CD4-positive, alpha-beta T cell treated with Interferon alpha-2 for 1 hour (primary cell): Measurements from ENCODE around the gene BPHL.
A peak's percentile ranks its signal among the peaks of the same experiment; 100 is the strongest.
"Not testable (repeated sequence)": the region's sequence is repeated elsewhere in the genome, so short reads cannot be mapped to it uniquely, and the experiment has no call there.

Experiments used
- DNase-seq, 2 donors: peaks; one replicate each; pipeline ENCODE4 v3.0.0-alpha.2; 2020 to 2022

Gene BPHL

DNA sequence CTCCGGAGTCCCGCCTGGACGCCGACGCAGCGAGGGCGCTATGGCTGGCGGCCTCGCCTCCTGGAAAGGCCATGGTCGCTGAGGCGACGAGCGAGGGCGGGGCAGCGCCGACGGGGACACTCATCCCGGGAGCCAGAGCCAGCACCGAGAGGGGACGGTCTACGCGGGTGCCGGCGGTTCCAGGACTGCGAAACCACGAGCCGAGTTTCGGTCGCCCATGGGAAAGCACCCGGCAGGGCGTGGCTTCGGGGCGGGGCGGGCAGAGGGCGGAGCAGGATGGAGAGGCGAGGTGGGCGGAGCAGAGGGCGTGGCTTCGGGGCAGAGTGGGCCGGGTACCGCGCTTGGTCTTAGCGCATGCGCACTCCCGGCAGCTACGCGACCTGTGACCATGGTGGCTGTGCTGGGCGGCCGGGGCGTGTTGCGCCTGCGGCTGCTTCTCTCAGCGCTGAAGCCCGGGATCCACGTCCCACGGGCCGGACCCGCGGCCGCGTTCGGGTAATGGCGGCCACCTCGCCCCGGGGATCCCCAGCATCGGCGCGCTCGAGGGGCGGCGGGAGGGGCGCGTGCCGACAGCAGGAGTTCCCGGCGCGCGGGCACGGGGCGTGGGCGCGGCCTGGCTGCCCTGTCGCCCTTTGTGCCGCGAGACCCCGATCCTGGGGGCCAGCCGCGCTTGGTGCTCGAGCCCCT, at the start of gene BPHL:
TSS of gene BPHL (plus strand) at position 359 of the 687 bp plus-strand sequence. CDS start at position 389, 30 bp downstream.
- DNase-seq, result peak; percentile 97 to 99

DNA sequence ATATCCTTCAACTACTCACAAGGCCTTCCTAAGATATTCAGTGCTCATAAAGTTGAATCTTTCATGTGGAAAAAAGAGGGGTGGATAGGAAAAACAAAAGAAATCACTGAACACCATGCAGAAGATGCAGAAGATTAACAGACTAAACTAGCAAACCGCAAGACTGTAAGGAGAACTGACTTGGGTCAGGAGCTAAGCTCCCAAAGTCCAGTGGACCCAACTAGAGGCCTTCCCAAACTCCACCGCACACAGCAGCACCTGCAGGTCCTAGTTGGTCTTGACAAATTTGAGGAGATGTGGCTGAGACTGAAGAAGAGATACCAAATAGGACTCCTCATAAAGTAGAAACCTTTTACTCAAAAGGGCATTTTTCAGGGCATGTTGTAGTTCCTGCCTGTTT, 46.9 kb upstream of the BPHL start:
- DNase-seq, result no peak

DNA sequence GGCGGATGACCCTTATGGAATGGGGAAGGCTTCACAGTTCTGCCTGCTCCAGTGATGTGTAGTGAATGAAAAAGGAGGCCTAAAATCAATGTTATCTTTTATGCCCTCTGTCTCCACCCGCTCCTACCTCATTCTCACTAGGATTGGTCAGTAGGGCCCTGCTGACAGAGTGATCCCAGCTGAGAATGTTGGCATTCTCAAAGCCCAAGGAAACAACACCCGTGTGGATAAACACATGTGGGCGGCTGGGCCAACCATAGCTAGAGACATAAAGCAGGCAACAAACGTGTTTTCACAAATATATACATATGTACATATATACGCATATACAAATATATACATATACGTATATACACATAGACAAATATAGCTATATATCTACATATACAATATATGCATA, 45.7 kb upstream of the BPHL start:
- no peak for DNase-seq

DNA sequence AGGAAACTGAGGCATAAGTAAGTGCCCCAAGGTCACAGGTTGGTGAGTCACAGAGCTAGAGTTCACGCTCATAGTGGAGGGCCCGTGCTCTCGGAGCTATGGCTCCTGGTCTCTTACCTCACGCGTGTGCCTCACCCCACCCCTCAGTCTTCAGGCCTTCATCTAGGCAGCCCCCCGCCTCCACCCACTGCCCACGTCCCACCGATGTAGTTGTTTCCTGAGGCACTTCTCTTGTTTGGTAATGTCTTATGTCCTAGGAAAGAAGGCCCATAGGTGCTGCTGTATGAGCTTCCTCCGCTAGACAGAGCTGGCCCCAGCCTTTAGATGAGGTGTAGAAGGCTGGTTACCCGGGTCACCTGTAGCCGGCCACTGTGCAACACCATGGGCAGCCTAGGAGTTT, 45.1 kb upstream of the BPHL start:
- DNase-seq, result no peak

DNA sequence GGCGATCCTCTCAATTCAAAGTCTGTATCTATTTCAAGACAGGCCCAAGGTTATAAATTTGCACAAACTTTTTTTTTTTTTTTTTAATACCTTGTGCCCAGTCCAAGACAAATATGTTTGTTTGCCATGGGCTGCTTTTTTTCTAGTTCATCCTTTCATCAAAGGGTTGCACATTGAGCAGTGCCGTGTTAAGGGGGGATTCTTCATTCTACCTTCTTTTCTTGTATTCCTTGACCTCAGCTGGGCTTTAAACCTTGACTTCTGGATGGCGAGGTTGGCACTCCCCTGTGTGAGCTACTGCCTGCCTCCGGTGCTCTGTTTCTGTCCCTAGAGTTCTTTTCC, 42.8 kb upstream of the BPHL start:
- DNase-seq, result no peak

DNA sequence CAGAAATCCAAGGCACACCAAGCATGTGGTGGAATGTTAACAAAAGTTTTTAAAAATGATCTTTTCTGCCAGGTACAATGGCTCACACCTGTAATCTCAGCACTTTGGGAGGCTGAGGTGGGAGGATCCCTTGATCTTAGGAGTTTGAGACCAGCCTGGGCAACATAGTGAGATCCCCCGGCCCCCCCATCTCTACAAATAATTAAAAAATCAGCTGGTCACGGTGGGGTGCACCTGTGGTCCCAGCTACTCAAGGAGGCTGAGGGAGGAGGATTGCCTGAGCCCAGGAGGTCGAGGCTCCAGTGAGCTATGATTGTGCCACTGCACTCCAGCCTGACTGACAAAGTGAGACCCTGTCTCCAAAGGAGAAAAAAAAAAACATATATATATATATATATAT, 42.2 kb upstream of the BPHL start:
- no peak for DNase-seq

DNA sequence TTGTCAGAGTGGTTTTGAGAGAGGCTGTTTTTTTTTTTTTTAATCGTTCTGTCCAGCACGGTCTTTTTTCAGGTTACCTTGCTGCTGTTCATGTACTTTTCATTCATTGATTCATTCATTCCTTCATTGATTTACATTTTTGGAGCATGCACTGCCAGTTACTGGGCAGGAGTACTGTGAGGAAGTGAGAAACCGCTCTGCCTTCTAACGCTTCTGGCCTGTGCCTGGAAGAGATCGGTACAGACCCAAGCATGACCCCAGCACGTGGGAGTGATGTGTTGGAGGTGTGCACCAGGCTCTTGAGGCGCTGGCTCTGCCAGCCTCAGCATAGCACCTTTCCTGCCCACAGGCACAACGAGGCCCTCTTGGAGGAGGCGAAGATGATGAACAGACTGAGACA, 41.1 kb upstream of the BPHL start:
- no peak for DNase-seq

DNA sequence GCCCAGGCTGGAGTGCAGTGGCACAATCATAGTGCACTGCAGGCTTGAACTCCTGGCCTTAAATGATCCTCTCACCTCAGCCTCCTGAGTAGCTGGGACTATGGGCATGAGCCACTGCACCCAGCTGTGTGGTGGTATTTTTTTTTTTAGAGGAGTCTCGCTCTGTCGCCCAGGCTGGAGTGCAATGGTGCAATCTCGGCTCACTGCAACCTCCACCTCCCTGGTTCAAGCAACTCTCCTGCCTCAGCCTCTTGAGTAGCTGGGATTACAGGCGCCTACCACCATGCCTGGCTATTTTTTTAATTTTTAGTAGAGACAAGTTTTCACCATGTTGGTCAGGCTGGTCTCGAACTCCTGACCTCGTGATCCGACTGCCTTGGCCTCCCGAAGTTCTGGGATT, 39.6 kb upstream of the BPHL start:
- not testable (repeated sequence) for DNase-seq

DNA sequence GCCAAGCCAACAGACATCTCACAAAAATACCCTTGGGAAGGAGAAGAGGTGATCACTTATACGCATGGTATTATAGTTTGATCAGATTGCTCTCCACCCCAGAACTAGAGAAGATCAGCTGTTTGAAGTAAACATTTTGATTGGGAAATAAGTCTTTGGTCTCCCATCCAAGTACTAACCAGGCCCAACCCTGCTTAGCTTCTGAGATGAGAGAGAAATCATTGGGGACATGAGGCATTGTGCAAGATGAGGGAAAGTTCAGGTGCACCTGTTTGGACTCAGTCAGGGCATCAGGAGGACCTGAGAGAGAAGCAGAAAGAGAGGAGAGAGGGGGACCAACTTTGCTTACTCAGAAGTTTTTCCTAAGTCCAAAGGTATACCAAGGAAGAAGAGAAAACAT, 38.8 kb upstream of the BPHL start:
- DNase-seq, result no peak

DNA sequence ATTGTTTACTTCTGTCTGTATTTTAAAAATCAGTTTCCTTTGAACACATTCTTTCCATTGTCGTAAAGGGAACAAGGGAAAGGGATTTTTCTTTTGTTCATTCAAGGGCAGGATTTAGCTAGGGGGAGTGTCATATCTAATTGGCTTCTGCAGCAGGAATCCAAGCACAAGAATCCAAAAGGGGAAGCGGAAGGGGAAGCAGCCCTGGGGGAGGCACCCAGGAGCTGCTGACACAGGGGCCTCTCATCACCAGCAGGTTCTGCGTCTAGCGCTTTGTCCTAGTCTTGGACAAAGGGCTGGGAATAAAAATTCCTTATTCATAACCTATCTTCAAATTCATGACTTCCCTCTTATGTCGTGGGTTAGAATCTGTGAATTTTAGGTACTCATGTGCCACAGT, 36.6 kb upstream of the BPHL start:
- DNase-seq, result no peak

DNA sequence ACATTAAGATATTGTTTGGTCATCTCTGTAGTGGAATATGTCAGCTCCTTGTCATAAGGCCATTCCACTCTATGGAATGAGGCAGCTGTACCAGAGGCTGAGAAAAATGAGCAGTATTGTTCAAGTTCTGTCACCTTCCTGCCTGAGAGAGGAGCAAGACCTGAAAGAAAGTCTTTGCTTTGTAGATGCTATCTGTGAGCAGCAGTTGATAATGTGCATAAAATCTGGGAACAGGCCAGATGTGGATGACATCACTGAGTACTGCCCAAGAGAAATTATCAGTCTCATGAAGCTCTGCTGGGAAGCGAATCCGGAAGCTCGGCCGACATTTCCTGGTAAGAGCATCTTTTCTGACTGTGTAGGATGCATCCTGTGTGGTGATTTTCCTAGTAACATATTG, 33.4 kb upstream of the BPHL start:
- no peak for DNase-seq

DNA sequence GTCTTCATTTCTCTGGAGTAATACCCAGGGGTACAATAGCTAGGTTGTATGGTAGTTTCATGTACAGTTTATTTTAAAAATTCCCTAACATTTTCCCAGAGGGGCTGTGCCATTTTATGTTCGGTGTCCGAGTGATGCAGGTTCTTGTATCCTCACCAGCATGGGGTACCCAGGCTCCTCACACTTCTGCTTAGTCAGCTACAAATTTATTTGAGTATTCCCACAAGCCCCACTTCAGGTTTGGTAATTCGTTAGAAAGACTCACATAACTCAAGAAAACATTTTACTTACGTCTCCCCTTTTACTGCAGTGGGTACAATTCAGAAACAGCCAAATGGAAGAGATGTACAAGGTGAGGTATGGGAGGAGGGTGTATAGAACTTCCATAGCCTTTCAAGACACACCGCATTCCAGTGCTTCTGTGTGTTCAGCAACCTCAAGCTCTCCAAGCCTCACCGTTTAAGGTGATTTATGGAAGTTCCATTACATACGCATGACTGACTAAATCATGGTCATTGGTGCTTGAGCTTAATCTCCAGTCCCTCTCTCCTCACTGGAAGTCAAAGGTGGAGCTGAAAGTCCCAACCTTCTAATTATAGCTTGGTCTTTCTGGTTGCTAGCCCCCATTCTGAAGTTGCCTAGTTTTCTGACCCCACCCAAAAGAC, 32.1 kb upstream of the BPHL start:
- no peak for DNase-seq

DNA sequence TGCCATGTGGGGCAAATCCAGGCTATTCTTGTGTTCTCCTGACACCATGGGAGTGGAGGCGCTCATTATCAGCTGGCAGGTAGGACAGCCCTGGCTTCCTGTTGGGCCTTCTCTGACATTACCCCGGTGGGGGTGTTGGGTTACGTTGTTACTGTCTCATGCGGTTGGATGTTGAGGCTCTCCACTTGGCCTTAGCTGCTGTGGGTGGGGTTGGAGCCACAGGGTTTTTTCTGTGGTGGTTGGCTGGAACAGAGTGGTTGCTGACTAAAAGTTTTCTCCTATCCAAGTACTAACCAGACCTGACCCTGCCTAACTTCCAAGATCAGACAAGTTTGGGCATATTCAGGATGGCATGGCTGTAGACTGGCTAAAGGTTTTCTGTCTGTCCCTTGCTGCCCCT, 30.1 kb upstream of the BPHL start:
- DNase-seq, result peak in 1 of 2 donors; percentile 14

DNA sequence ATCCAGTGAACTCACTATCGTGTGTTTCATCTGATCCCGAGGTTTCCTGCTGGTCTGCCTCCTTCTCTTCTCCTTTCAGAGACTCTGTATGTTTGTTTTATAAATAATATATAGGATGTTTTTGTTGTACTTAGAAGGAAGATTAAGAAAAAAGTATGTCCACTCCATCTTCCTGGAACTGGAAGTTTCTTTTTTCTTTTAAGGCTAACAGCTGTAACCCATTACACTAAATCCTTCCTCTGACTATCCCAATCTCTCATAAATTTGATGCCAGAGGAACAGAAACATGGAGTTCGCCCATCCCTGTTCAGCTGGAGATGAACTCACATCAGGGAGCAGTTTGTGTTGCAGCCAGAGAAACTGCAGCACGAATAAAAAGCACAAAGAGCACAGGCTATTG, 29.5 kb upstream of the BPHL start:
- DNase-seq, result no peak

DNA sequence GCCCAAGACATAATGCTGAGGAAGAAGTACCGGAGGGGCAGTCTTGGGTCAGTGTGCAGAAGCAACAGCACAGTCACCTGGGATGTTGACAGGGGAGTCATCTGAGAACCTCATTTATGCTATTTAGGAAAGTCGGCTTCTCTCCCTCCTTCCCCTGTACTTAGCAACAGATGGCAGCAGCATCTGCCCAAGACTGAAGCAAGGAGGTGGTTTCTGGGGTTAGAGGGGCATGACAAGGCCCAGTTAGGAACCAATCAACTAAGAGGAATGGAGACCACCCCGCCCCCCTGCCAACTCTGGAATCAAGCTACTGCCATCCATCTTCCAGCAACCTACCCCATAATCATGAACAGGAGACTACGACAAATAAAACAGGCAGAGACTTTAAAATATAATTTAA, 28.5 kb upstream of the BPHL start:
- no peak for DNase-seq

DNA sequence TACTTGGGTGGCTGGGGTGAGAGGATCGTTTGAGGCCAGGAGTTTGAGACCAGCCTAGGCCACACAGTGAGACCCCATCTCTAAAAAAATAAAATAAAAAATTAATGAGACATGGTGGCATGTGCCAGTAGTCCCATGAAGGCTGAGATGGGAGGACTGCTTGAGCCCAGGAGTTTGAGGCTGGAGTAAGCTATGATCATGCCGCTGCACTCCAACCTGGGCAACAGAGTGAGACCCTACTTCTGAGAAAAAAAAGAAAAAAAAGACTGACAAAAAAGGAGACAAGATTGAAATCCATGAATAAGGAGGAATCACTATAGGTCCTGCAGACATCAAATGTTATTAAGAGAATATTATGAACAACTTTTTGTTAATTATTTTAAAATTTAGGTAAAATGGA, 23.7 kb upstream of the BPHL start:
- no peak for DNase-seq

DNA sequence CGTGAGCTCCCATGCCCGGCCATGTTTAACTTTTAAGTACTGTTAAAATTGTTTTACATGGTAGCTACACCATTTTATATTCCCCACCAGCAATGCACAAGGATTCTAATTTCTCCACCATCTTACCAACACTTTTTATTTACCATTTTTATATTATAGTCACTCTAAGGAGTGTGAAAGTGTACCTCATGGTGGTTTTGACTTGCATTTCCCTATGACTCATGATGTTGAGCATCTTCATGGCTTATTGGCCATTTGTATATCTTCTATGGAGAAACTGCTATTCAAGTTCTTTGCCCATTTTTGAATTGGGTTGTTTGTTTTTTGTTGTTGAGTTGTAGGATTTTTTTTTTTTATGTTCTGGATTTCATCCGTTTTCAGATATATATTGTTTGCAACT, 15.6 kb upstream of the BPHL start:
- no peak for DNase-seq

DNA sequence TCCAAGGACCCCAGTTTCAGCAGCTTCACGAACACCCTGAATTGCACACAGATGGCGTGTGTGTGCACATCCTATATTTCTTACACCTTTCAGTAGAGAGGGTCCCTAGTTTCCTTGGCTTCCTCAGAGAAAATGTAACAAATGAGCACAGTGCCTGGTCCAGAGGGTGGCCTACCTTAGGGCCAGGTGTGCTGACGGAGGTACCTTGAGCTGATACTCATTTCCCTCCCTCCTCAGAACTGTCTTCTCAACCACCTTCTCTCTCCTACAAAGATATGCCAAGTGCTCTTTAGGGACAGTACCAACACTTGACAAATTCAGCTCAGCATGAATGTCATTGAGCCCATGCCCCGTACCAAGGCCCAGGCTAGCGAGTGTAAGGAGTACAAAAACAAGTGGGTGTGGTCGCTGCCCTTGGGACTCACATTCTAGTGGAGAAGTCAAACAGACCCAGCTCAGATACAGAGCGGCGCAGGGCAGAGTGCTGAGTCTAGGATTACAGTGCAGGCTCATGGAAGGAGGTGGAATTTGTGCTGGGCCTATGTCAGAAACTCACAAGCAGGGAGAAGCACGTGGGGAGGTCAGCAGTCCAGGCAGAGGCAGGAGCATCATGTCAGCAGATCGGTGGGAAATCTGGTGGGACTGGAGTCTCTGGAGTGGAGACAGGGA, 9.6 kb upstream of the BPHL start:
- DNase-seq, result no peak

DNA sequence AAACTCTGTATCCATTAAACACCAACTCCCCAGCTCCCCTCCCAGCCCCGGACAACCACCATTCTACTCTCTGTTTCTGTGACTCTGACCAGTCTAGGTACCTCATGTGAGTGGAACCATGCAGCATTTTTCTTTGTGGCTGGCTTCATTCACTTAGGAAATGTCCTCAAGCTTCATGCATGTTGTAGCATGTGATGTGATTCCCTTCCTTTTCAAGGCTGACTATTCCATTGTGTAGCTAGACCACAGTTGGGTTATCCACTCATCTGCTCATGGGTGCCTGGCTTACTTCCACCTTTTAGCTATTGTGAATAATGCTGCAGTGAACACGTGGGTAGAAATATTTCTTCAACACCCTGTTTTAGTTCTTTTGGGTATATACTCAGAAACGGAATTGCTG, 8.8 kb upstream of the BPHL start:
- no peak for DNase-seq

DNA sequence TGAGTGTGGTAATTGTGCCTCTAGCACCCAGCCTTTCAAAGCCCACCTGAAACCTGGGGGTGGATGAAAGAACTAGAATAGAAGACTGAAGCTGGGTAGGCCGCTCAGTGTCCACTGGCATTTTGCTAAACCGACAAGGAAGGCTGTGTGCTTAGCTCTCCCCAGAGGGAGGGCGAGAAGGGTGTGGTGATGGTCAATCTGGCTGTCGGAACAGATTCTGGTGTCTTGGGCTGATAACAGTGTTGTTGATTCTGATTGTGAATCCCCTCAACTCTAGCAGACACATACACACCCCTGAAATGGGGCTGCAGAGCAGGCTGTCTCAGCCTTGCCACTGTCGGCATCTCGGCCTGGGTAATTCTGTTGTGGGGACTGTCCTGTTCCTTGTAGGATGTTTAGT, 4.1 kb upstream of the BPHL start:
- DNase-seq, result no peak

DNA sequence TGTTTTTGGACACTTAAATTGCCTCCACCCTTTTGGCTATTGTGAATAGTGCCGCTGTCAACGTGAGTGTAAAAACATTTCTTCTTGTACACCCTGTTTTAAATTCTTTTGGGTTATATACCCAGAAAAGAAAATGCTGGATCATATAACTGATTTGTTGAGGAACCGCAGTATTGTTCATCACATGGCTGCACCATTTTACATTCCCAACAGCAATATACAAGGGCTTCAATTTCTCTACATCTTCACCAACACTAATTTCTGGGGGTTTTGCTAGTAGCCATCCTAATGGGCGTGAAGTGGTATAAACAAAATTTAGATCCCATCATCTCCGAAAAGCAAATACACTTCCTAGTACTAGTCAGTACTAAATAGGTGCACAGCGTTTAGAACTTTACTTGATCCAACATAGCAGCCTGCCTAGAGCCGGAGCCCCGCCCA, 579 bp upstream of the BPHL start:
- no peak for DNase-seq

DNA sequence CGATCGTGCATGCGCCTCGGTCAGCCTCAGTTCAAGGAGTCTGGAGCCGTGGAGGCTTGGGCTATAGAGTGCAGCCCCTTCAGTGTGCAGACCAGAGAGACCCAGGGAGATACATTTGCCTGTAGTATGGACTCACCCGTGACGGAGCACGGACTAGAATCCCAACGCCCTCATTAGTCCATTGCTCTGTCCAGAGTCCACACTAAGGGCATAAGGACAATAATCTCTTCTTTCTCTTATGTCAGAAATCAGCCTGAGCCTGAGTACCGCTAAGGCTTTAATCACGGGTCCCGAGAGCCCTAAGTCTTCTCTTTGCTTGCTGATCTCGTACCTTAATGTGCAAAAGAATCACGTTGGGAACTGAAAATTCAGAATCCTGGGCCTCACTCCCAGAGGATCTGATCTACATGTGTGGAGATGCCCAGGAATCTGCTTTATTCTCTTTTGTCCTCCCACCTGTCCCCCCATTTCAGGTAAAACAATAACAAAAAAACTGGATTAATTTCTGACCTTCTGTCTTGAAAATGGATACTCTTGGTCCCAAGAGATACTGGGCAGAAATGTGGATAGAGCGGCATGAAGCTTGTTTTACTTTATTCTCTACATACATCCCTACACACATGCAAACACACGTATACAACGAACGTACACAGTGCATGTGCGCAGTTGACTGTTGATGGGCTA, 671 bp downstream of the BPHL start:
- DNase-seq, result no peak

DNA sequence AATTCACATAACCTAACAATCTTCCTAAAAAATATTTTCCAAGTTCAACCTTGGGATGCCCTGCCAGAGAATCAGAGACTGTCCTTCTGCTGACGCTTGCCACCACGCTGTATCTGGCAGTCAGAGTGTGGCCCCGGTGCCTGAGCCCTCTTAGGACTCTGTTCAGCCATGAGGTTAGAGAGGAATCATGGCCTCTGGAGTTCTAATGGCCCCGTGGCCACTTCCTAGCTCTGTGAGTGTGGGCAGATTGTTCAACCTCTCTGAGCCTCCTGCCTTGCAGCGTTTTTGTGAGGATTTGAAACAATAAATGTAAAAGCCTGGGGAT, 2.2 kb downstream of the BPHL start:
- no peak for DNase-seq

DNA sequence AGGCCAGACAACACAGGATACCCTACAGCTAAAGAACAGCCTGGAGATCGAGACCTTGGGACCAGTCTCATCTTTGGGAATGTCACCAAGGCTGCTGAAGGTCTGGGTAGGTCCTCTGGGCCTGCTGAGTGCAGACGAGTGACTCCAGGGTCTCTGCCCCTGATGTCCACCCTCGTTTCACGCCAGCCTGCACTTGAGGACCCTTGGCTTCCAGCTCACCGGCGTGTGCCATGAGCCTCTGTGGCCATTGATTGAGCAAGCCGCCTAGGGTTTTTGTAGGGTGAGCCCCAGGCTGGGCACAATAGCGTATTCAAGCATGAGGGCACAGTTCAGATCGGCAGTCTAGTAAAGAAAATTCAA, 4.3 kb downstream of the BPHL start:
- DNase-seq, result no peak
